K562 (cell line): Measurements from ENCODE around the gene TOM1L2. TPM values are rescaled to one million over a fixed set of nuclear protein-coding genes. Genes with fewer than 3 reads are reported as not detected.
A peak's percentile ranks its signal among the peaks of the same experiment; 100 is the strongest.

Experiments
- ATAC-seq: fragments of 200-7000 bp; cut with Tn5 transposase; 3 replicates; pipeline ENCODE4 v1.9.1; 2020; ENCODE audit warnings: moderate library complexity
- BruUV-seq: library from RNA; stranded (reverse); fragments of 400-500 nt; replicated peaks from 2 replicates; lab custom pipeline; 2021; lab: Mats Ljungman, UMichigan
- CTCF ChIA-PET: fragments of 300-600 bp; formaldehyde crosslinking; extraction: SDS; loops from one replicate; lab custom pipeline; 2021; ENCODE audit warnings: low intra/inter-chr PET ratio; lab: Yijun Ruan, JAX
- POLR2A ChIA-PET: fragments of 300-600, 350-650 bp; sonication (Branson Sonifier 250); formaldehyde crosslinking; extraction: SDS; loops from one replicate; lab custom pipeline; 2021; ENCODE audit warnings: antibody characterized with exemption, inconsistent platforms; lab: Yijun Ruan, JAX
- DNase-seq, 4 experiments: peaks; one replicate each; pipeline versions ENCODE4 v3.0.0 to v3.0.0-alpha.2; 2011 to 2018; ENCODE audit warnings: low spot score in 3 of 4, mixed read lengths in 3 of 4; ENCODE audit errors: extremely low read depth in 1 of 4
- FAIRE-seq: peaks from 2 replicates; lab custom pipeline; 2011; peaks lifted over from hg19 to GRCh38; lab: Jason Lieb, UNC
- H2AFZ ChIP-seq: 2 replicates; pipeline ENCODE4 v1.6.0; 2011; ENCODE audit warnings: low read depth, low read length, control low read depth, inconsistent platforms
- H3K27ac ChIP-seq: fragments of 200-600 bp; 3 replicates; pipeline ENCODE4 v1.8.0; 2011; ENCODE audit warnings: low read depth, mild to moderate bottlenecking, control low read depth, inconsistent platforms, low read length, moderate library complexity, mixed read lengths; ENCODE audit errors: extremely low read depth
- H3K27me3 ChIP-seq, 2 experiments: fragments of 300-600 bp in 1 of 2; 2 replicates in 1 of 2; 3 replicates in 1 of 2; pipeline versions ENCODE4 v1.6.0 to v1.8.0; 2011; ENCODE audit warnings: inconsistent platforms in 2 of 2, low read length in 2 of 2, mild to moderate bottlenecking in 1 of 2, mixed read lengths in 1 of 2, moderate library complexity in 1 of 2; ENCODE audit not compliant: control insufficient read depth in 2 of 2, insufficient read depth in 2 of 2
- H3K36me3 ChIP-seq: fragments of 300-600 bp; 3 replicates; pipeline ENCODE4 v1.8.0; 2011; ENCODE audit warnings: mild to moderate bottlenecking, low read length, inconsistent platforms; ENCODE audit not compliant: control insufficient read depth, insufficient read depth
- H3K4me1 ChIP-seq, 2 experiments: fragments of 200-600 bp in 1 of 2; replicated peaks in 1 of 2; 2 replicates in 1 of 2; 3 replicates in 1 of 2; pipeline versions ENCODE4 v1.5.1 to v1.8.0; 2011; ENCODE audit warnings: inconsistent platforms in 2 of 2, low read length in 2 of 2, mild to moderate bottlenecking in 1 of 2, mixed read lengths in 1 of 2, moderate library complexity in 1 of 2; ENCODE audit not compliant: control insufficient read depth in 2 of 2, insufficient read depth in 2 of 2
- H3K4me2 ChIP-seq: 2 replicates; pipeline ENCODE4 v1.6.1; 2011; ENCODE audit warnings: low read length, control low read depth, inconsistent platforms, mixed read lengths; ENCODE audit not compliant: insufficient read depth
- H3K4me3 ChIP-seq: fragments of 200-600 bp; sonication (generic), shearing (Covaris generic); 2 replicates; pipeline ENCODE4 v1.5.1; 2016; ENCODE audit warnings: control low read depth, inconsistent platforms
- H3K79me2 ChIP-seq: fragments of 200-600 bp; 3 replicates; pipeline ENCODE4 v1.8.0; 2011; ENCODE audit warnings: low read length, inconsistent platforms; ENCODE audit not compliant: control insufficient read depth, insufficient read depth
- H3K9ac ChIP-seq, 2 experiments: 2 replicates each; pipeline versions ENCODE4 v1.6.0 to v1.6.1; 2011; ENCODE audit warnings: low read depth in 2 of 2, low read length in 2 of 2, control low read depth in 1 of 2, inconsistent platforms in 1 of 2, mild to moderate bottlenecking in 1 of 2, mixed read lengths in 1 of 2; ENCODE audit not compliant: insufficient read depth in 1 of 2
- H3K9me1 ChIP-seq: one replicate; pipeline ENCODE4 v1.6.0; 2011; ENCODE audit warnings: inconsistent platforms, mild to moderate bottlenecking, low read length, moderate library complexity; ENCODE audit not compliant: control insufficient read depth, insufficient read depth
- H3K9me3 ChIP-seq: replicated peaks from 2 replicates; pipeline ENCODE4 v1.5.1; 2011; ENCODE audit warnings: low read depth, low read length, inconsistent platforms; ENCODE audit not compliant: control insufficient read depth, insufficient read depth
- H4K20me1 ChIP-seq: replicated peaks from 2 replicates; pipeline ENCODE4 v1.6.1; 2011; ENCODE audit warnings: low read length, inconsistent platforms, mixed read lengths; ENCODE audit not compliant: control insufficient read depth, insufficient read depth
- POLR2G ChIP-seq: fragments of 200-400 bp; formaldehyde crosslinking; IDR thresholded peaks from 2 replicates; pipeline ENCODE4 v1.6.1; 2017; ENCODE audit warnings: low read depth, mild to moderate bottlenecking, antibody characterized with exemption, low read length, moderate library complexity
- RBM15 ChIP-seq: fragments of 200-400 bp; formaldehyde crosslinking; IDR thresholded peaks from 2 replicates; pipeline ENCODE4 v1.6.1; 2018; ENCODE audit warnings: mild to moderate bottlenecking, low read length, moderate library complexity; ENCODE audit not compliant: insufficient read depth
- STAT5A ChIP-seq: IDR thresholded peaks from 2 replicates; pipeline ENCODE4 v1.6.1; 2012; ENCODE audit warnings: low read length, inconsistent platforms, borderline replicate concordance
- ZNF592 ChIP-seq: fragments of 450-650 bp; IDR thresholded peaks from 2 replicates; pipeline ENCODE4 v1.6.1; 2017; ENCODE audit warnings: antibody characterized with exemption, mild to moderate bottlenecking
- WGBS: fragments of 100-300 bp; shearing (Covaris generic); methylation state at CpG from one replicate; pipeline ENCODE4 v1.1.6; 2016; ENCODE audit warnings: low coverage, mixed read lengths; ENCODE audit not compliant: insufficient coverage; ENCODE audit errors: missing lambda C conversion rate; 5-methylcytosine and 5-hydroxymethylcytosine counted together
- in situ Hi-C: fragments of 300-500 bp; cut with MboI; formaldehyde crosslinking; loops from 4 replicates; pipeline ENCODE4 v1.15.0; 2018; ENCODE audit warnings: inconsistent platforms, mixed read lengths
- intact Hi-C: fragments of 100-400 bp; cut with micrococcal nuclease; formaldehyde crosslinking; loops from 2 replicates; pipeline ENCODE4 v1.14.2; 2022
- polyA plus RNA-seq, 8 experiments: library from polyadenylated mRNA; depleted of rRNA in 4 of 8; stranded (reverse) in 5 of 8; unstranded in 3 of 8; fragments of >200 nt; fragmentation: Nextera tagmentation in 2 of 8; fragmentation: Illumina TruSeq in 1 of 8; extraction: Ambion mirVana in 2 of 8; extraction: Trizol in 1 of 8; gene quantifications; 2 replicates each; pipeline versions ENCODE4 v1.2.1 to v1.2.3, GENCODE V29; 2011 to 2014; ENCODE audit warnings: inconsistent platforms in 1 of 8, missing spikeins in 1 of 8
- total RNA-seq, 7 experiments: library from RNA; depleted of rRNA in 6 of 7; stranded (reverse); fragments of >200 nt in 6 of 7; fragmentation: Illumina TruSeq in 2 of 7; extraction: Trizol in 2 of 7; gene quantifications; 2 replicates each; pipeline versions ENCODE4 v1.2.1 to v1.2.3, GENCODE V29; 2011 to 2021; ENCODE audit warnings: low replicate concordance in 1 of 7

TOM1L2 gene
- total and polyA plus RNA-seq, 9 of the 15 experiments (the other 6 are each of a cell fraction or from before 2014, with no cell fraction given): 0.07 to 6.0 (median 2.5) TPM

DNA sequence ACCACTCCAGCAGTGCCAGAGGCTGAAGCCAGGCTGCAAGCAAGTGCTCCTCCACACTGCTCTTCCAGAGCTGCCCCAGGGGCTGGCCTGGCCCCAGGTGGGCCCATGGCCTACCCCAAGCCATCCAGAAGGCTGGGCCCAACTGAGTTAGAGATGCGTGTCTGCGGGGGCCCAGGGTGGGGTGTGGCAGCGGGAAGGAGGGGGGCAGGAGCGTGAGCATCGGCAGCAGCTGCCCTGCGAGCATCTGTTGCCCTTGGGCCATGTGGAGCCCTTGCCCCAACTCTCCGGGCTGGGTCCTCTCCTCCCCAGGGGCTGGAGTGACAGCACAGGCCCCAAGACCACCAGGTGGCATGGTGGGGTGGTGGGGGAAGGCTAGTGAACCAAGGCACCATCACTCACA lies 128.1 kb downstream of the TOM1L2 start:
- intact Hi-C loops (no loop called here), in situ Hi-C loops (no loop called here)
- H3K4me2 ChIP-seq: no peak overlapping the region
- no peak overlapping the region for H3K4me3 ChIP-seq
- DNase-seq (no peak), FAIRE-seq (no peak), ATAC-seq (no peak)
- H3K9me3 ChIP-seq: no peaks in the 10 kb centered on the region
- no CpG with 5 or more reads among the region's 7 CpGs for WGBS
- H3K79me2 ChIP-seq: peaks cover 16% of the 10 kb centered on the region
- H3K9me1 ChIP-seq: no peaks in the 10 kb centered on the region
- H3K27ac ChIP-seq: no peak overlapping the region
- ChIA-PET POLR2A (interaction anchor here (2.8 kb wide), 1 partner anchor 11 kb away, joined by 9 read pairs; no protein-coding TSS in a partner anchor), CTCF (no interaction called here)
- no peak for TF ChIP-seq ZNF592
- peak; percentile 22; the same call in 1 of the 2 replicates for TF ChIP-seq POLR2G
- no peak for TF ChIP-seq STAT5A
- no peak for TF ChIP-seq RBM15
- peak overlapping the region in 1 of 2 experiments; percentile 78; a peak in 1 of 4 replicates for H3K9ac ChIP-seq
- BruUV-seq: no TSS peak
- no peaks in the 10 kb centered on the region for H3K36me3 ChIP-seq
- peaks cover 33 to 83% of the 10 kb centered on the region in 2 experiments for H3K4me1 ChIP-seq
- H2AFZ ChIP-seq: no peak overlapping the region
- H4K20me1 ChIP-seq: 0 out of 2 replicates have a peak, but pooled peaks cover 3% of the 10 kb centered on the region
- H3K27me3 ChIP-seq: no peaks in the 10 kb centered on the region
